GM23338 (cell line): Measurements from ENCODE around the gene RSU1. TPM values are rescaled to one million over a fixed set of nuclear protein-coding genes. Genes with fewer than 3 reads are reported as not detected.

Experiments
- ATAC-seq: fragments of 200-7000 bp; cut with Tn5 transposase; 3 replicates; pipeline ENCODE4 v1.9.1; 2020
- DNase-seq: peaks from one replicate; pipeline ENCODE4 v3.0.0-alpha.2; 2015; ENCODE audit warnings: low spot score
- H2AFZ ChIP-seq: fragments of 200-600 bp; sonication (generic); 2 replicates; pipeline ENCODE4 v1.8.0; 2016; ENCODE audit warnings: antibody characterized with exemption, mild to moderate bottlenecking, moderate library complexity
- H3F3A ChIP-seq: fragments of 200-600 bp; sonication (generic); replicated peaks from 2 replicates; pipeline ENCODE4 v1.8.0; 2017; ENCODE audit warnings: antibody characterized with exemption, mixed run types, low read depth
- H3K27ac ChIP-seq: fragments of 200-600 bp; sonication (generic); 2 replicates; pipeline ENCODE4 v1.6.1; 2016; ENCODE audit warnings: low read depth
- H3K27me3 ChIP-seq: fragments of 200-600 bp; sonication (generic); 2 replicates; pipeline ENCODE4 v1.8.0; 2016; ENCODE audit warnings: mild to moderate bottlenecking, mixed run types, moderate library complexity; ENCODE audit not compliant: insufficient read depth
- H3K36me3 ChIP-seq: fragments of 200-600 bp; sonication (generic); 2 replicates; pipeline ENCODE4 v1.8.0; 2016; ENCODE audit warnings: mild to moderate bottlenecking; ENCODE audit not compliant: insufficient read depth
- H3K4me1 ChIP-seq: fragments of 200-600 bp; sonication (generic); 2 replicates; pipeline ENCODE4 v1.8.0; 2016; ENCODE audit warnings: mild to moderate bottlenecking, moderate library complexity; ENCODE audit not compliant: insufficient read depth
- H3K4me2 ChIP-seq: fragments of 200-600 bp; sonication (generic); 2 replicates; pipeline ENCODE4 v1.7.1; 2017; ENCODE audit warnings: mixed run types
- H3K4me3 ChIP-seq: fragments of 200-600 bp; sonication (generic); 2 replicates; pipeline ENCODE4 v1.6.1; 2016; ENCODE audit warnings: mixed run types
- H3K79me2 ChIP-seq: fragments of 200-600 bp; sonication (generic); replicated peaks from 2 replicates; pipeline ENCODE4 v1.8.0; 2017; ENCODE audit warnings: mild to moderate bottlenecking; ENCODE audit not compliant: insufficient read depth
- H3K9me2 ChIP-seq: fragments of 200-600 bp; sonication (generic); 2 replicates; pipeline ENCODE4 v1.8.0; 2017; ENCODE audit not compliant: insufficient read depth
- H4K20me1 ChIP-seq: fragments of 200-600 bp; sonication (generic); replicated peaks from 2 replicates; pipeline ENCODE4 v1.8.0; 2017; ENCODE audit warnings: mild to moderate bottlenecking; ENCODE audit not compliant: insufficient read depth
- H3K27ac Mint-ChIP-seq: 2 replicates; pipeline ENCODE4 v1.8.0; 2020; ENCODE audit warnings: inconsistent platforms, mild to moderate bottlenecking, moderate library complexity, mixed read lengths
- H3K27me3 Mint-ChIP-seq: 3 replicates; pipeline ENCODE4 v1.8.0; 2022; ENCODE audit warnings: low read depth, mild to moderate bottlenecking, moderate library complexity, mixed read lengths, inconsistent platforms; ENCODE audit not compliant: insufficient read depth, poor library complexity
- H3K36me3 Mint-ChIP-seq: 3 replicates; pipeline ENCODE4 v1.8.0; 2021; ENCODE audit warnings: low read depth, mild to moderate bottlenecking, inconsistent platforms, moderate library complexity, mixed read lengths
- H3K4me1 Mint-ChIP-seq: 3 replicates; pipeline ENCODE4 v1.8.0; 2020; ENCODE audit warnings: mild to moderate bottlenecking, inconsistent platforms, mixed read lengths
- H3K4me3 Mint-ChIP-seq: 3 replicates; pipeline ENCODE4 v1.8.0; 2021; ENCODE audit warnings: moderate library complexity, mild to moderate bottlenecking, inconsistent platforms, mixed read lengths
- H3K9me3 Mint-ChIP-seq: 3 replicates; pipeline ENCODE4 v1.8.0; 2020; ENCODE audit warnings: moderate library complexity, mild to moderate bottlenecking, inconsistent platforms, mixed read lengths
- CREB1 ChIP-seq: fragments of 250-450 bp; sonication (Bioruptor Pico); IDR thresholded peaks from 2 replicates; pipeline ENCODE4 v1.5.0; 2020; ENCODE audit warnings: low read depth, mild to moderate bottlenecking, moderate library complexity
- CTCF ChIP-seq, 2 experiments: fragments of 200-600 bp in 1 of 2; sonication (generic) in 1 of 2; conservative IDR thresholded peaks; 2 replicates each; pipeline versions ENCODE4 v1.5.1 to v1.6.1; 2016 to 2017; ENCODE audit warnings: antibody characterized with exemption in 2 of 2, low read depth in 2 of 2, mild to moderate bottlenecking in 2 of 2, moderate library complexity in 1 of 2
- ETS1 ChIP-seq: IDR thresholded peaks from 2 replicates; pipeline ENCODE4 v1.6.1; 2016; ENCODE audit warnings: antibody characterized with exemption
- EZH2 ChIP-seq: fragments of 200-600 bp; sonication (generic); IDR thresholded peaks from one replicate; pipeline ENCODE4 v1.8.0; 2017; ENCODE audit warnings: antibody characterized with exemption, mild to moderate bottlenecking, low read depth; ENCODE audit not compliant: unreplicated experiment
- EZH2phosphoT487 ChIP-seq: fragments of 200-600 bp; sonication (generic); IDR thresholded peaks from one replicate; pipeline ENCODE4 v1.8.1; 2018; ENCODE audit warnings: antibody characterized with exemption; ENCODE audit not compliant: unreplicated experiment
- JUNB ChIP-seq: IDR thresholded peaks from one replicate; pipeline ENCODE4 v1.6.1; 2016; ENCODE audit warnings: antibody characterized with exemption; ENCODE audit not compliant: unreplicated experiment
- NANOG ChIP-seq: IDR thresholded peaks from 2 replicates; pipeline ENCODE4 v1.6.1; 2016; ENCODE audit warnings: antibody characterized with exemption, borderline replicate concordance
- POLR2AphosphoS5 ChIP-seq: IDR thresholded peaks from 2 replicates; pipeline ENCODE4 v1.6.1; 2016; ENCODE audit warnings: antibody characterized with exemption, low read depth
- REST ChIP-seq: IDR thresholded peaks from one replicate; pipeline ENCODE4 v1.6.1; 2018; ENCODE audit warnings: antibody characterized with exemption; ENCODE audit not compliant: unreplicated experiment
- ZNF114 ChIP-seq: fragments of 250-450 bp; sonication (Bioruptor Pico); IDR thresholded peaks from 2 replicates; pipeline ENCODE4 v1.5.0; 2020; ENCODE audit warnings: mild to moderate bottlenecking, moderate library complexity
- ZNF331 ChIP-seq: fragments of 250-450 bp; sonication (Bioruptor Pico); IDR thresholded peaks from 2 replicates; pipeline ENCODE4 v1.5.0; 2020; ENCODE audit warnings: low read depth, mild to moderate bottlenecking, moderate library complexity
- polyA plus RNA-seq: library from polyadenylated mRNA; unstranded; fragments of >200 nt; fragmentation: Nextera tagmentation; extraction: Ambion mirVana; gene quantifications from 2 replicates; pipeline ENCODE4 v1.2.1, GENCODE V29; 2016
- total RNA-seq: library from RNA; depleted of rRNA; stranded (reverse); fragments of >200 nt; shearing (Covaris generic); gene quantifications from 2 replicates; pipeline ENCODE4 v1.2.3, GENCODE V29; 2014

The RSU1 gene
- total and polyA plus RNA-seq, 2 experiments from 2014 or later, result 62.7 to 96.2 TPM

- TF ChIP-seq ETS1 (no peak), CTCF (conservative IDR thresholded peaks at IDR 0.05; ENCODE audit: low read depth in 2 of 2) (no peak), NANOG (no peak)
Observed at GRCh38 chr10:16712883-16713282, 104.3 kb downstream of the RSU1 start (continued).

- Mint-ChIP-seq H3K27me3 (no peaks in the 10 kb centered on the region), H3K9me3 (peaks cover 8% of the 10 kb centered on the region; the same call in 2 of the 3 replicates), H3K27ac (no peak overlapping the region), H3K36me3 (peaks cover 7% of the 10 kb centered on the region; the same call in 2 of the 3 replicates), H3K4me1 (no peaks in the 10 kb centered on the region), H3K4me3 (no peak overlapping the region)
- H3K27me3 ChIP-seq, result no peaks in the 10 kb centered on the region
- no peaks in the 10 kb centered on the region for H3K9me2 ChIP-seq
- H3K79me2 ChIP-seq, result no peaks in the 10 kb centered on the region
- H3K4me1 ChIP-seq, result no peaks in the 10 kb centered on the region
- H2AFZ ChIP-seq, result no peak overlapping the region
- no peaks in the 10 kb centered on the region for H4K20me1 ChIP-seq
- no peak overlapping the region for H3K4me3 ChIP-seq
- H3K36me3 ChIP-seq, result no peaks in the 10 kb centered on the region; the same call in 1 of the 2 replicates
- no peaks in the 10 kb centered on the region for H3F3A ChIP-seq
- no peak overlapping the region for H3K4me2 ChIP-seq
- ATAC-seq, result no peak
- H3K27ac ChIP-seq, result no peak overlapping the region
- no peak for DNase-seq
- TF ChIP-seq ZNF114 (CRISPR knock-in tag), result no peak
Observed at GRCh38 chr10:16700331-16700730, 116.9 kb downstream of the RSU1 start.

GRCh38 chr10:16699435-16700057, 117.7 kb downstream of the RSU1 start:
- no peaks in the 10 kb centered on the region for H3K79me2 ChIP-seq
- no peak overlapping the region for H3K4me3 Mint-ChIP-seq
- no peaks in the 10 kb centered on the region for H3K9me2 ChIP-seq
- H3K36me3 ChIP-seq, result no peaks in the 10 kb centered on the region; the same call in 1 of the 2 replicates
- H3K9me3 Mint-ChIP-seq, result peaks cover 8% of the 10 kb centered on the region; the same call in 2 of the 3 replicates
- H3K4me1 Mint-ChIP-seq, result no peaks in the 10 kb centered on the region
- H3K27me3 ChIP-seq, result no peaks in the 10 kb centered on the region
- no peak overlapping the region for H3K4me3 ChIP-seq
- H3K27ac Mint-ChIP-seq, result no peak overlapping the region
- H3K27ac ChIP-seq, result no peak overlapping the region
- no peaks in the 10 kb centered on the region for H3F3A ChIP-seq
- DNase-seq (no peak), ATAC-seq (no peak)
- H3K4me2 ChIP-seq, result no peak overlapping the region
- H4K20me1 ChIP-seq, result no peaks in the 10 kb centered on the region
- H3K27me3 Mint-ChIP-seq, result peaks cover 2% of the 10 kb centered on the region
- H3K4me1 ChIP-seq, result no peaks in the 10 kb centered on the region
- H3K36me3 Mint-ChIP-seq, result peaks cover 7% of the 10 kb centered on the region; the same call in 2 of the 3 replicates
- no peak overlapping the region for H2AFZ ChIP-seq
- no peak for TF ChIP-seq JUNB
- TF ChIP-seq CTCF (conservative IDR thresholded peaks at IDR 0.05; ENCODE audit: low read depth in 2 of 2), result no peak
- TF ChIP-seq REST, result no peak
- no peak for TF ChIP-seq EZH2phosphoT487
- TF ChIP-seq EZH2, result no peak
- no peak for TF ChIP-seq ZNF114 (CRISPR knock-in tag)
- no peak for TF ChIP-seq POLR2AphosphoS5
- no peak for TF ChIP-seq CREB1
- TF ChIP-seq ZNF331, result no peak
- no peak for TF ChIP-seq ETS1
